NCI-H128 (cell line): ENCODE measurements around the gene DNM3.
A peak's percentile ranks its signal among the peaks of the same experiment; 100 is the strongest.

Experiments
- DNase-seq: peaks from one replicate; lab custom pipeline; 2025; ENCODE audit not compliant: unreplicated experiment; lab: John Stamatoyannopoulos, UW

Gene DNM3

GRCh38 chr1:172162236-172162635 lies 320.9 kb downstream of the DNM3 start:
- no peak for DNase-seq

GRCh38 chr1:172163498-172164215 lies 322.4 kb downstream of the DNM3 start:
- DNase-seq = no peak

GRCh38 chr1:172165403-172165802 lies 324.1 kb downstream of the DNM3 start:
- DNase-seq = no peak

GRCh38 chr1:172167796-172168596 lies 326.7 kb downstream of the DNM3 start:
- no peak for DNase-seq

GRCh38 chr1:172168597-172168872 lies 327.2 kb downstream of the DNM3 start:
- no peak for DNase-seq

- no peak for DNase-seq
These were observed 328.5 kb downstream of the DNM3 start for GRCh38 chr1:172169836-172170235.

GRCh38 chr1:172172352-172172831 lies 331.1 kb downstream of the DNM3 start:
- DNase-seq = no peak

- no peak for DNase-seq
These were observed 334.9 kb downstream of the DNM3 start for GRCh38 chr1:172176206-172176605.

GRCh38 chr1:172177849-172178248 lies 336.6 kb downstream of the DNM3 start:
- DNase-seq = no peak

- DNase-seq = no peak
These were observed 337.6 kb downstream of the DNM3 start for GRCh38 chr1:172178886-172179285.

- no peak for DNase-seq
These were observed 338.6 kb downstream of the DNM3 start for GRCh38 chr1:172179918-172180317.

- DNase-seq = no peak
These were observed 339.4 kb downstream of the DNM3 start for GRCh38 chr1:172180501-172181285.

- DNase-seq = no peak
These were observed 343.4 kb downstream of the DNM3 start for GRCh38 chr1:172184506-172185191.

- DNase-seq = no peak
These were observed 343.9 kb downstream of the DNM3 start for GRCh38 chr1:172185211-172185610.

GRCh38 chr1:172185996-172186395 lies 344.7 kb downstream of the DNM3 start:
- DNase-seq = no peak

- no peak for DNase-seq
These were observed 360.3 kb downstream of the DNM3 start for GRCh38 chr1:172201572-172201971.

- DNase-seq = peak; percentile 14
These were observed 362.0 kb downstream of the DNM3 start for GRCh38 chr1:172203135-172203823.

GRCh38 chr1:172203902-172204301 lies 362.6 kb downstream of the DNM3 start:
- no peak for DNase-seq

- no peak for DNase-seq
These were observed 365.0 kb downstream of the DNM3 start for GRCh38 chr1:172206256-172206655.

- DNase-seq = no peak
These were observed 367.3 kb downstream of the DNM3 start for GRCh38 chr1:172208635-172209034.

- no peak for DNase-seq
These were observed 369.9 kb downstream of the DNM3 start for GRCh38 chr1:172211221-172211620.
